Fibroblast of skin of right biceps (primary cell): Measurements from ENCODE around the gene MINK1.

Experiments
- DNase-seq: peaks from one replicate; pipeline ENCODE4 v3.0.0-alpha.2; 2013

MINK1 gene

DNA sequence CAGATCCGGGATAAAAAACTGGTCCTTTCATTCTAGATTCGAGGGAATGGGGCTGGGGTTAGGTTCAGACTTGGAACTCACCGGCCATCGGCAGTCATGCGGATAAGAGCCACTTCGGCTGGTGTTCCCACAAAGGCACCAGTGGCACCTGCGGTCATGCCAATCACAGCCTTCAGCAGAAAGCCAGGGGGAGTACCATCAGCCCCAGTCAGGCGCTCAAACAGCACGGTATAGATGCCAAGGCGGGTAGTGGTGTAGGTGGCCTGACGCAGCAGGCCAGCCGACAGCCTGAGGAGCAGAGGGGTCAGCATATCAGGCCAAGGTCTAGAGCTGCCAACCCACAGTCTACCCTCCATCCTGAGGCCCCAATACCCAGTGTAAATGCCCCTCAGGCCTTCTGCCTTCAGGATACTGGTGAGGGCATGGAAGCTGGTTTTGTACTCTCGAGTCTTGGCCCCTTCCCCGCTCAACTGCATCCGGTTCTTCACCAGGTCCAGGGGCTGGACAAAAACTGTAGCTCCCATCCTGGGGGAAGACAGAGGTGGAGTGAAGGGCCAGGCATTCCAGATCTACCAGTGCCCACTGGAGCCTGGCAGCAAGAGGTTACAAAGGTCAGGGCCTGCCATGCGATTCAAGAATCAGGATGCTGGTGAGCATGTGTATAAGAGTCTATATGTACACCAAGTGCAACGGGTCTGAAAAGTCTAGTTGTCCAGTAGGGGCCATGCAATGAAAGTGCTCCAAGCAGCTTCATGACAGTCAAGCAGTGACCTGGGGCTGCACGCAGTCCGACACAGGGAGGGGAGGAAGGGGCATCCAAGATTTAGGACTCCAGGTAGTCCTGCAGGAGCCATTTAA, 105.8 kb downstream of the MINK1 start:
- DNase-seq: no peak

DNA sequence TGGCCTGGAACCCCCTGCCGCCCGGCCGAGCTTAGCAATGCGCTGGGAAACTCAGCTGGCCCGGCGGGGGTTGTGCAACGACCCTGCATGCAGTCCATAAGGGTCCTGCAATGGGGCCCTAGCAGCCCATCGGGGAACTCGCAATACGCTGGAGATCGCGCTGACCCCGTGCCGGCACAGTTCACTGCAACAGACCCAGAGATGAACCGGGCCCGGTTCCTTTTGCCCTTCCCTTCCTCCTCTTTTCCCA, 106.3 kb downstream of the MINK1 start:
- DNase-seq: no peak

DNA sequence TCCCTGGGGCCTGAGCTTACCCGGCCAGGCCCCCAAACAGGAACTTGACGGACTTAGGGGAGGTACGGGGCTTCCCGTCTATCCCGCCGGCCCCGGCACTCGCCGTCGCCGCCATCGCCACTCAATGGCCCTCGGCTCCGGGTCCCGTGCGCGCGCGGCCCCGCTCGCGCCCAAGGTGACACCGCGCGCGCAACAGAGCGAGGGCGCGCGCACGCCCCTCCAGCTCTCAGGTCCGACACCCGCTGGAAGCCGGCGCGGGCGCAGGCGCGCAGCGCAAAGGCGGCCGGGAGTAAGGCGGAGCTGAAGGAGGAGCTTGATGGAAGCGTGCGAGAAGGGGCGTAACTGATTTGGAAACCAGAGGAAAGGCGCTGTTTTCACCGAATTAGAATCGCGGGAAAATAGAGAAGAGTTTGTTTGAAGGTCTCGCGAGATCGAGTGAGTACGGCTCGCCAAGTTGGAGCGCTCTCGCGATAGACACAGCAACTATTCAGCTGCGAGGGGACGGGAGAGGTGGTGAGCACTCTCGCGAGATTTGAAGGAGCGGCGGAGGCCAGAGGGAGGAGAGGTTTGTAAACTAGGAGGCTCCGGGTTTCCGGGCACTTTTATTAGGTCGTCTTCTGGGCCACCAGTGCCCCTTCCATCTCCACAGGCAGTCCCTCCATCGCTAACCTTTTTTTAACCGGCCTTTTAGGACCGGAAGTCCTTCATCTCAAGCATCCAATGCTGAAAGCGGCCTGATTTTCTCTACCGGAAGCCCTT, 106.8 kb downstream of the MINK1 start, which contains the start of the genes RNF167 and SLC25A11:
RNF167 (plus strand) TSS at position 473 of the 759 bp plus-strand sequence. CDS start 642 bp downstream, outside the sequence.
SLC25A11 (minus strand) TSS at position 251 of the 759 bp plus-strand sequence; CDS start at position 115, 136 bp downstream.
- peak; percentile 100 for DNase-seq

DNA sequence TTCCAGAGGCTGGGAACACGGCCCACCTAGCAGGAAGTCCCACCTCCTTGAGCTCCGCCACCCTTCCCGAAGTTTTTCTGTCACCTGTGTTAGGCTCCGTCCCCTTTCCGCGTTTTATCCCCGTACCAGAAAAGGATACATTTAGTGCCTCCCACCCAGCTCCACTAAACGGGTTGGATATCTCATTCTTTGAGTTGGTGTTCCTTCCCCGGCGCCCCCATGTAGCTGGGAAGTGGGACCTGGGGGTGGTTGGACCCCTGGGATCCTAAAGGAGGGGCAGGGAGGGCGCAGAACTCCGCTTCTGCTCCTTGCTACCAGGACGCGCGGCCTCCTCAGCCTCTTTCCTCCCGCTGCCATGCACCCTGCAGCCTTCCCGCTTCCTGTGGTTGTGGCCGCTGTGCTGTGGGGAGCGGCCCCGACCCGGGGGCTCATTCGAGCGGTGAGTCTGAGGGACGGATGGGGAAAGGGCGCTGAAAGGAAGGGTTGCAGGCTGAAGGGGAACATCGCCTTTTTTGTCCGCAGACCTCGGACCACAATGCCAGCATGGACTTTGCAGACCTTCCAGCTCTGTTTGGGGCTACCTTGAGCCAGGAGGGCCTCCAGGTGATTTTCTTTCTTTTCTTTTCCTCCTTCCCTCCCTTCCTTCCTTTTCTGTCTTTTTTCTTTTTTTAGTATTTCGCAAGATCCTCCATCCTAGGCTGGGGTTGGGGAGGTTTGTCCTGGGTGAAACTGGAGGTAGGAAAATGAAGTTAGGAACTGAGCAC, 107.6 kb downstream of the MINK1 start:
- DNase-seq: no peak

DNA sequence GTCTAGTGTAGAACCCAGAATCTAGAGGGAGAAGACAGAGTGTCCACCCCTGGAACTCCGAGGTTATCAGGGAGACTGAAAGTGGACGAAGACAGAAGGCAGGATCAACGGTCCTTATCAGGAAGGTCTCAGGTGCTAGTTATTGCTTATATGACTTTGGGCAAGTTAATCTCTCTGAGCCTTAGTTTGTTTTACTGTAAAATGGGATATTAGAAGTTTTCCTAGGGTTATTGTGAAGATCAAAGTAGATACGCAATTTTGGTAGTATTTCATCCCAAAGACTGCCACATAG, 108.1 kb downstream of the MINK1 start:
- no peak for DNase-seq

DNA sequence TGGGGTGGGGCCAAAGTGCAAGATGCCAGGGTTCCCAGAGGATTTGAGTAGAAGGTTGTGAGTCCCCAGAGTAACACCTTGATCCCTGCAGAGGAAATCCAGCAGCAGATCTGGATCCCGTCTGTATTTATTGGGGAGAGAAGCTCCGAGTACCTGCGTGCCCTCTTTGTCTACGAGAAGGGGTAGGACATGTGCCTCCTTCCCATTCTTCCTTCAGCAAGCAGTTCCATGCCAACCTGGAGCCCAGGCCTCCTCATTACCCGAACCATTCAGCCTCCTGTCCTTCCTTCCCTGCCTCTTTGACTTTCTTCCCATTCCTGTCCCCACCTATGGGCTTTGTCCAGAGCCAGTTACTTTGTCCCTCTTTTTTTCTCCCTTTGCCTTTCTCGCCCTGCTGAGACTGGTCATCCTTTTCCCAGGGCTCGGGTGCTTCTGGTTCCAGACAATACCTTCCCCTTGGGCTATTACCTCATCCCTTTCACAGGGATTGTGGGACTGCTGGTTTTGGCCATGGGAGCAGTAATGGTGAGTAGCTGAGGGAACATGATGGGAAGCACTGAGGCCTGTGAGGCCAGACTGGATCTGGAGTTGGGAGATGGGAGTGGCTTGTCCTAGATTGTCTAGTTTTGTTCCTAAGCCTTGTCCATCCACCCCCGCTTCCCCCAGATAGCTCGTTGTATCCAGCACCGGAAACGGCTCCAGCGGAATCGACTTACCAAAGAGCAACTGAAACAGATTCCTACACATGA, 109.8 kb downstream of the MINK1 start:
- no peak for DNase-seq

DNA sequence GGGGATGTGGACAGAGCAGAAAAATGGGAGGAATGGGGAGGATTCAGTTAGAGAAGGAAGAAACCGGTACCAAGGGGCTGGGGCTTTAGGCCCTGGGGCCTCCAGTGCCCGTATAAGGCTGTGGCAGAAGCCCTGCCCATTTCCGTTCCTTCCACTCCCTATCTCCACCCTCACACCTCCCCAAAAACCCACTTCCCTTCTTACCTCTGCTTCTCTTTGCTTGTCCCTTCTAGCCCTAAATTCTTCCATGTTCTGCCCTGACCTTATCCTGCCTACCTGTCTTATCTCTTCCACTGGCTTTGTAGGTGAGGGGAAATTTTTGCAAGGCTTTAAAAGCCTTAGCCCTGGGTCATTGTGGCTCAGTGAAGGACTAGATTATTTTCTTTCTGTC, 111.0 kb downstream of the MINK1 start:
- no peak for DNase-seq

DNA sequence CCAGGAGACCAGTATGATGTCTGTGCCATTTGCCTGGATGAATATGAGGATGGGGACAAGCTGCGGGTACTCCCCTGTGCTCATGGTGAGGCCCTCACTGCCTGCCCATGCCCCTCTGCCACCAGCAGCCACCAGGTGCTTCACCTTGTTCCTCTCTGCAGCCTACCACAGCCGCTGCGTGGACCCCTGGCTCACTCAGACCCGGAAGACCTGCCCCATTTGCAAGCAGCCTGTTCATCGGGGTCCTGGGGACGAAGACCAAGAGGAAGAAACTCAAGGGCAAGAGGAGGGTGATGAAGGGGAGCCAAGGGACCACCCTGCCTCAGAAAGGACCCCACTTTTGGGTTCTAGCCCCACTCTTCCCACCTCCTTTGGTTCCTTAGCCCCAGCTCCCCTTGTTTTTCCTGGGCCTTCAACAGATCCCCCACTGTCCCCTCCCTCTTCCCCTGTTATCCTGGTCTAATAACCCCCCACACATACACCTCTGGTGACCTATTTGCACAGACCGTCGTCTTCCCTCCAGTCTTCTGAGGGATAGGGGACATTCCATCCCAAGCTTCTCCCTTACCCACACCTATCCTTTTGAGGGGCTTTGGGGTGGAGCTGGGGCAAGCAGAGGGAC, 111.5 kb downstream of the MINK1 start:
- DNase-seq: no peak

DNA sequence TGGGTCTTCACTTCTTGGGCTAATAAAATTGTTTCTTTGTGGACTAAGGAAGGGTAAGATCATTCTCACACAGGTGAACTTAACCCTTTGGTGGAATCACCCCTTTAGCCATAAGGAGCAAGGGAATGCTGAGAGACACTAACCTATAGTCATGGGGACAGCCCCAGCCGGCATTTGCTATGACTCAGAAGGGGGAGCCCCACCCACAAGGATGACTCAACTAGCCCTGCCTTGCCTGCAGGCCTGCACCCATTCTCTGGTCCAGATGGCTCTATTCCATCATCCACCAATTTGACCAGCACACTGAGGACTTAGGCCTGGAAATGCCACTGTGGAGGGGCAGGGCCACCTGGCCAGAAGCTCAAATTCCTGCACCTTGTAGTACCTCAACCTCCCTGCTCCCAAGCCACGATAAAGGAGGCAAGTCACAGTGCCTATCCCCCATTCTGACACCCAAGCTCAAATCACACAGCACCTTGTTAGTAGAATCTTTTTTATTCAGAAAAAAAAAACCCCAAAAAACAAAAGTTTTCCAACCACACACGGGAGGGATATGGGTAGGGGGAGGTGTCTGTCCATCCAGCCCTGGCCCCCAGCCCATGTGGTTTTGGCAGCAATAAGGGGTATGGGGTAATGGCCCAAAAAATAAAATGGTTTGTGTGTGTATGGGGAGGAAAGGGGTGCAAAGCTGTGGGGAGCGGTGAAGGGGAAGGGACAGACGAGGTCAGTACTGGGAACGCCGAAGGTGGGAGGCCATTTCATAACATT, 112.2 kb downstream of the MINK1 start:
- peak; percentile 90 for DNase-seq

DNA sequence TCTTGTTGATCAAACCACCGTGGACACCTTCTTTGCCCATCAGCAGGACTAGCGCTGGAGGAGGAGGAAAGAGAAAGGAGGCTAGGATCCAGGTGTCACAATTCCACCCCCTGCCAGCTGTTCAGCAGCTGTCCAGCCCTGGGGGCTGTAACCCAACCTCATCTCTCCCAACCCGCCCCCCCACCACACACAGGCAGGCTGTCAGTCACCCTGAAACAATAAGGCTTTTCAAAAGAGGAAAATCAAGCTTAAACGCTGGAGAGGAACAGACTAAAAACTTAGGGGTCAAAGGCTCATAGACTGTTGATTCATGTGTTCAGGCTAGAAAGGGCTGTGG, 112.8 kb downstream of the MINK1 start:
- DNase-seq: no peak

DNA sequence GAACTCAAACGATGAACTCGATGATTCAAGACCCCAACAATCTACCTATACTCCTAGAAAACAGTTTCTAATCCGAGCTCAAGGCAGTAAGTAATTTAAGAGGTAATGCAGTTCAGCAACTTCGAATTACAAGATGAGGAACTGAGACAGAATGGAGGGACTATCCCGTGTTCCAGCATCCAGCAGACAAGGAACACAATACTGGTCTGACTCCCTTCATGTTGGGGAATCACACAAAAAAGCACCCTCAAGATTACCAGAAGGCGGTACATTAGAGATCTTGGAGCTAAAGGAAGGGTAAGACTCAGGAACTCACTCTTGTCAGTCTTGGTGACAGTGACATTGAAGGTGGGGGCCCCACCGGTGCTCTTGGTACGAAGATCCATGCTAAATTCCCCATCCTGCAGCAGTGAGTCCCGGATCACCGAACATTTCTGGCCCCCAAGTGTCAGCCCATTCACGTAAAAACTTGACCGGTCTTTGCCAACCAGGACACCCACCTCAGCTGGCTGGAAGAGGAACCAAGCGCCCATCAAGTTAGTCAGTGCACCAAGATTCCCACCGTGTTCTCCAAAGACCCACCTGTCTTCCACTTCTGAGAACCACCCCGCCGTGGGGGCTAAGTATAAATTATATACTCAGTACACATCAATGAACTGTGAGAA, 113.3 kb downstream of the MINK1 start:
- no peak for DNase-seq

DNA sequence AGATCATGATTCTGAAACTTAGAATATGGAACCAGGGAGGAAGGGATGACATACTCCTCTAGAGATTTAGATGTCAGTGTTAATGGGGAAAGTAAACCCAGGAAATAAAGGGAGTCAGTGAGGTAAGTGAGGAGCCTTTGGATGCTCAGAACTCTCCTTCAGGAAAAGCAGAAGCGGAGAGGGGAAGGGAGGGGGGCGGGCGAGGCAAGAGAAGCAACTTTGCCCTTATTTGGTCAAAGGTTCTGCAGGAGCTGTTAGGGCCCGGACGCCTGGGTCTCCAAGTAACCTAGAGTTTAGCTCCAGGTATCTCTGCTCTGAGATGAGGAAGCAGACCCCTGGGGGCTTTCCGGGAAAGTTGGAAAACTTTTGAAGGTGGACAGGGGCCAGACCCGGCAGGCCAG, 113.9 kb downstream of the MINK1 start:
- DNase-seq: peak; percentile 32
